GM20431 (cell line): Measurements from ENCODE around the gene AK8.

Experiments used
- in situ Hi-C: fragments of 300-500 bp; cut with MseI, MboI; formaldehyde crosslinking; loops from one replicate; pipeline ENCODE4 v1.15.0; 2020; ENCODE audit warnings: low sequenced_read_pairs; ENCODE audit not compliant: unreplicated experiment

The AK8 gene

DNA sequence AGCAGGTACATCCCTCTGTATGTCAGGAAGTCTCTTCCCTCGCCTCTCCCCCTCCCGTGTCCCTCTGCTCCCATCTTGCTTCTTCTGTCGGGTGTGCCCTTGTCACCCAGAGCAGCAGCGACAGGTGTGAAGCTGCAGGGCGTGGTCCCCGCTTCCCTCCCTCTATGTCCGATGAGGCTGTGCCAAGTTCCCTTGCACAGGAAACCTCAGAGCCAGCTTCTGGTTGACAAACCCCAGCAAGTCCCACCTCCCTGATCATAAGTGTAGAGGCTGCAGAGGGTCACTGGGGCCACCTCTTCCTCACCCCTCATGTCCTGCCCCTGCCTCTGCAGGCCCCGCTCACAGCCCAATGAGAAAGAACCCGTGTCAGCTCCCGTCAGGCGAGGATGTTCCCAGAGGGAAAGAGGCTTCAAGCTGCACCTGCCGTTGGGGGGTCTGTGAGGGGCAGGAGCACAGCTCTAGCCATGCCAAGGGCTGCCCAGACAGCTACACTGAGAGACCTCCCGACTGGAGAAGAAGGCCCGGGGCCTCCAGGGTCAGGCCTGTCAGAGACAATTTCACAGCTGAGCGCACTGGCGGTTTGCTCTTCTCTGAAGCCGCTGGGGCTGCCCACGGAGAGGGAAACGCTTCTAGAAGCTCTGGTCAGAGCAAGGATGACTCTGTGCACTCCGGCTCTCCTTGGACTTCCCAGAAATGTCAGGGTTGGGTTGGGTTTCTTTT is 73.3 kb downstream of the AK8 start:
- in situ Hi-C loops = no loop called here

DNA sequence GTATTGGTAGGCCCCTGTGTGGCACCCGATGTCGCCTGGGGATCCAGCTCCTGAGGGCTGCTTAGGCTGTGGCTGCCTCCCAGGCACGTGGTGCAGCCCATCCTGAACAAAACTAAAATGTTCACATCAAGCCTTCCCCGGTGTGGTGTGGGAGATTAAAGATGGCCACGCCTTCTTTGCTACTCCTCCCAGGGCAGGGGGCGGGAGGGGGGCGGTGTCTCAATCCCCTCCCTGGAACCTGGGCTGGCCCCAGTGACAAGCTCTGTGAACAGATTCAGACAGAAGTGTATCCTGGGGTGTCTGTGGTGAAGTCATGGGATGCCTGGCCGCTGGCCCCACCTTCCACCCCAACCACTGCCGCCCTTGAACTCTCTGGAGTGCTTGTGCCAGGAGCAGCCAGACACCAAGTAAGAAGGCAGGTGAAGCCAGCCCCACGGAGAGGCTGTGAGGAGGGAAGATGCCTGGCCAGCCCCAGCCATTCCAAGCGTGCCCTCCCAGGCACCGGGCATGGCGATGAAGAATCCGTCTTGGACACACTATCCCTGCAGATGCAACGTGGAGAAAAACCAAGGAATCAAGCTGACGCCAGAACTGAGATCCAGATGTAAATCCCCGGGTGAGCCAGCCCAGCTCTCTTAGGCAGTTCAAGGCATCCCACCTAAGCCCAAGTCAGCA is 75.8 kb downstream of the AK8 start:
- in situ Hi-C loops = no loop called here

DNA sequence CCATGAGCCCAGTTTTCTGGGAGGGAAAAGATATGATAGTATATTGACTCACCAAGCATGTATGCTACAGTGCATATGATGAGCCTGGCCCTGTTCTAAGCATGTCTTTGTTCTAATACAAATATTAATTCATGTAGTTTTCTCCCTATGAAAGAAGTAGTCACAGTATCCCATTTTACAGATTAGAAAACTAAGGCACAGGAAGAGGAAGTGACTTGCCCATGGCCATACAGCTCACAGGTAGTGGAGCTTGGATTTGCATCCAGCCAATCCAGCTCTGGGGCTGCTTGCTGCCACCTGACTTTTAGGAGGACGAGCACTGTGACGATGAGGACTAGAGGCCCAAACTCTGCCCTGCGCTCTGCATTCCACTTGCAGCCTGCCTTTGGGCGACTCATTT is 76.4 kb downstream of the AK8 start:
- in situ Hi-C loops = no loop called here

GRCh38 chr9:132800038-132800648 is 77.9 kb downstream of the AK8 start:
- in situ Hi-C loops = no loop called here

- in situ Hi-C loops = loop anchor here (10.0 kb wide), 1 partner anchor 384 kb away; the partner anchor contains the start of gene CFAP77
Measured at GRCh38 chr9:132798817-132799790, 79.0 kb downstream of the AK8 start.

DNA sequence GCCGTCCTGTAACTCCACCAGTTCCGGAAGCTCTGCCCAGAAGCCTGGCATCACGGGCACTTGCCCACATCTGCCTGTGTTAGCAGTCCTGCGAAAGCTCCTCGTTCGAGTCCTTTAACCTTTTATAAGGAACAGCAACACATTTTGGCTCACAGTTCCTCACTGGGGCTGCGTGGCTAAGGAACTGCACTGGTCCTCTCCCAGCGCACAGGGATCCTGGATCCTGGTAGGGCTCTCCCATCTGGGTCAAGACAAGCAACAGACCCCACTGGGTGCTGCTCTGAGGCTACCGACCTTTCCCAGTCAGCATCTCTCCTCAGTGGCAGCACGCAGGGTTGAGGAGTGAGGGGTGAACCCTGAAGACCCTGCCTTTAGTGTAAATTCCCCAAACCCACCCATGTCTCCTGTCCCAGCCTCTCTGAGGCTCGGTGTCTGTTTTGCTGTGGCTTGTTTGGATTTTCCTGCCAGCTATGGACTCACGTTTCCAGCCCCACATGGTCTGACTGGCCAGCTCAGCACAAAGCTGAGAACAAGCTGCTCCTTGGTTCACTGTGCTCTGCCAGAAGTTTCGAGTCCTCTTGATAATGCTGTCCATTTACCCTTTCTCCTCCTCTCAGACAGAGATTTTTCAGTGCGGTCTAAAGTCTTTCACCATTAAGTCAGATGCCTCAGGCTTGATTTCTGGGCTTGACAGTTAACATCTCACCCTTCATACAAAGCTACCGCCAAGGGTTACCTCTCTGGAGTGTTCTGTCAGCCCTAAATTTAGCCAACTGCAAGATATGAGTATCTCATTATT is 80.0 kb downstream of the AK8 start:
- in situ Hi-C loops = loop anchor here (10.0 kb wide), 1 partner anchor 383 kb away; the partner anchor contains the start of gene CFAP77

- in situ Hi-C loops = loop anchor here (10.0 kb wide), 1 partner anchor 381 kb away; the partner anchor contains the start of gene CFAP77
Measured at GRCh38 chr9:132795511-132796303, 82.4 kb downstream of the AK8 start.

DNA sequence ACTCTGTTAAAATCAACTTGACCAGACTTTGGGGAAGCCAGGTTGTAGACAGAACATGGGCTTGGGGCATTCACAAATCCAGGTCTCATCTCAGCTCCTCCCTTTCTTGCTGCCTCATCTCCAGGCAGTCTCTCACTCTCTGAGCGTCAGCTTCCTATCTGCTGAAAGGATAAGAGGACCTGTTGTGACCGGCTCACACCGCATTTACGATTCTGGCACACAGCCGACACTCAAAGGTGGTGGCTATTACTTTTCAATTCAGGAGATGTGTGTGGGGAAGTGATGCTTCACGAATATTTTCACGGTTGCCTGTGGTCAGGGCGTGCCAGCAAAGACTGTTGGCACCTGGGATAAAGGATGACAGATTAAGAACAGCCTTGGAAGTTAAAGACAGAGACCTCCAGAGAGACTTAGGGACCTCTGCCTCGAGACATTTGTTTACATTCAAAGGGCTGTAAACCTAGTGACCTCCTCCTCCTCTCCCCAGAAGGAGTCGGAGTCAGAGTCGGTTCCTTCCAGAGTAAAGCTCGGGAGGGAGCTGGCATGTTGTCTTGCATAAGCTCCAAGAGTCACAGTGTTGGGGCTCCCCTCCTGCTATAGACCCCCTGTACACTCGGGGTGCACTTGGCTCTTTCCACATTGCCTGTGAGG is 83.2 kb downstream of the AK8 start:
- in situ Hi-C loops = loop anchor here (10.0 kb wide), 1 partner anchor 380 kb away; the partner anchor contains the start of gene CFAP77

- in situ Hi-C loops = loop anchor here (10.0 kb wide), 1 partner anchor 379 kb away; the partner anchor contains the start of gene CFAP77
Measured at GRCh38 chr9:132793606-132794580, 84.2 kb downstream of the AK8 start.

- in situ Hi-C loops = loop anchor here (10.0 kb wide), 1 partner anchor 378 kb away; the partner anchor contains the start of gene CFAP77
Measured at GRCh38 chr9:132792547-132792946, 85.5 kb downstream of the AK8 start.

- in situ Hi-C loops = loop anchor here (10.0 kb wide), 1 partner anchor 377 kb away; the partner anchor contains the start of gene CFAP77
Measured at GRCh38 chr9:132791699-132792240, 86.3 kb downstream of the AK8 start.

DNA sequence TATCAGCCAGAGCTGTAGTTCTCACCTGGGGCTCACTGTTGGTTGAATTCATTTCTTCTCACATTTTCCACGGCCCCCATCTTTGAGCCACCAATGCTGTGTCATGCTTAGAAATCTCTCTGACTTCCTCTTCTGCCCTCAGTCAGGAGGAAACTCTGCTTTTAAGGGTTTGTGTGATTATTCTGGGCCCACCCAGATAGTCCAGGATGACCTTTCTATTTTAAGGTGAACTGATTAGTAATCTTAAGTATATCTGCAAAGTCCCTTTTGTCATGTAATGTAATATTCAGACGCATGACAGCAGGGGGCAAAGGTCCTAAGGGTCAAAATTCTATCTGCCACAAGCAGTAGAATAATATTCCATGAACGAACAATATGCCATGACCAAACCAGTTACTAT is 88.4 kb downstream of the AK8 start:
- in situ Hi-C loops = loop anchor here (10.0 kb wide), 2 partner anchors 275 to 375 kb away; partner anchors contain the start of gene CFAP77

DNA sequence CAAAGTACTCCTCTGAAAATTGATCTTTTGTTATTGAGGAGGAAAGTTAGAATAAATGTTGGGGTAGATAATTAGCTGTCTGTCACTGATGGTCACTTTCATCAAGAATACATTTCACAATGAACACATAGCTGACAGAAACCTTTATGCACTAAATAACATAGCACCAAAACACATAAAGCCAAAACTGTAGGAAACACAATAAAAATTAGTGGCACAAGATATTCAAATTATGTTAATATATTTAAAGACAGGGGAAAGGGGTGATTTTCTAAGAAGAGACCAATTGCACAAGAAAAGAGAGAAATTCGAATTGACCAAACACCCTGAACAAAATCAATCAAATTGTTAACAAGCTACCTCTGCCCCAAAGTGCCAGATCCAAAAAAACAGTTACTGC is 89.7 kb downstream of the AK8 start:
- in situ Hi-C loops = loop anchor here (10.0 kb wide), 1 partner anchor 274 kb away; no protein-coding TSS in a partner anchor

DNA sequence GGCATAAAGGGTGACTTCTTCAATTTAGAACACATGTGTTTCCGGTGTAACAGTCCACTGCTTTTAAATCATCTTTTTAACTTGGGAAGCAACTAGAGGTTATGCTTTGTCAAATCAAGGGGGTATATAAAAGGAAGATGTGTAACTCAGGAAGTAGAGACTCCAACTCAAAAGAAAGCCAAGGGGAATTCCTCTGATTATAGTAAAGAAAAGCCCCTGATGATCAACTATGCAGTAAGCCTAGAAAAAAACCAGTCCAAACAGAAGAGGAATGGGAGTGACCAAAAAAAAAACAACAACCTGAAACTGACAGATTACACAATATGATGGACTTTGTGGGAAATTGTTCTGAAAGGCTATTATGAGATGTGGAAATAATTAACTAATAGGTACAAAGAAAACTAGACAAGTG is 90.3 kb downstream of the AK8 start:
- in situ Hi-C loops = loop anchor here (10.0 kb wide), 1 partner anchor 273 kb away; no protein-coding TSS in a partner anchor

- in situ Hi-C loops = loop anchor here (10.0 kb wide), 1 partner anchor 270 kb away; no protein-coding TSS in a partner anchor
Measured at GRCh38 chr9:132784286-132784830, 93.7 kb downstream of the AK8 start.
